IPS-15b (cell line): ENCODE results near the gene CMTR1.

Experiments used
- H3K27me3 ChIP-seq: one replicate; pipeline ENCODE4 v1.6.1; 2013; ENCODE audit warnings: low read length; ENCODE audit not compliant: control insufficient read depth, insufficient read depth
- H3K36me3 ChIP-seq: one replicate; pipeline ENCODE4 v1.6.1; 2013; ENCODE audit warnings: low read length; ENCODE audit not compliant: control insufficient read depth, insufficient read depth
- H3K4me1 ChIP-seq: one replicate; pipeline ENCODE4 v1.6.1; 2013; ENCODE audit warnings: mild to moderate bottlenecking, low read length; ENCODE audit not compliant: control insufficient read depth, insufficient read depth
- H3K4me3 ChIP-seq: one replicate; pipeline ENCODE4 v1.5.1; 2013; ENCODE audit warnings: low read depth, low read length
- H3K9ac ChIP-seq: one replicate; pipeline ENCODE4 v1.6.1; 2013; ENCODE audit warnings: low read depth, mild to moderate bottlenecking, low read length
- H3K9me3 ChIP-seq: one replicate; pipeline ENCODE4 v1.6.1; 2013; ENCODE audit warnings: mild to moderate bottlenecking, low read length; ENCODE audit not compliant: control insufficient read depth, insufficient read depth

CMTR1 gene

GRCh38 chr6:37521674-37522073 is 88.7 kb downstream of the CMTR1 start:
- Histone ChIP-seq H3K36me3 (no peaks in the 10 kb centered on the region), H3K4me1 (peaks cover 5% of the 10 kb centered on the region), H3K9ac (no peak overlapping the region), H3K9me3 (no peaks in the 10 kb centered on the region), H3K4me3 (no peak overlapping the region), H3K27me3 (no peaks in the 10 kb centered on the region)

- H3K36me3 ChIP-seq: no peaks in the 10 kb centered on the region
- H3K9me3 ChIP-seq: no peaks in the 10 kb centered on the region
- no peaks in the 10 kb centered on the region for H3K4me1 ChIP-seq
- H3K4me3 ChIP-seq: no peak overlapping the region
- H3K27me3 ChIP-seq: no peaks in the 10 kb centered on the region
- H3K9ac ChIP-seq: no peak overlapping the region
Measured at GRCh38 chr6:37522836-37523235, 89.8 kb downstream of the CMTR1 start.

- no peak overlapping the region for H3K9ac ChIP-seq
Measured at GRCh38 chr6:37523412-37523811, 90.4 kb downstream of the CMTR1 start.

DNA sequence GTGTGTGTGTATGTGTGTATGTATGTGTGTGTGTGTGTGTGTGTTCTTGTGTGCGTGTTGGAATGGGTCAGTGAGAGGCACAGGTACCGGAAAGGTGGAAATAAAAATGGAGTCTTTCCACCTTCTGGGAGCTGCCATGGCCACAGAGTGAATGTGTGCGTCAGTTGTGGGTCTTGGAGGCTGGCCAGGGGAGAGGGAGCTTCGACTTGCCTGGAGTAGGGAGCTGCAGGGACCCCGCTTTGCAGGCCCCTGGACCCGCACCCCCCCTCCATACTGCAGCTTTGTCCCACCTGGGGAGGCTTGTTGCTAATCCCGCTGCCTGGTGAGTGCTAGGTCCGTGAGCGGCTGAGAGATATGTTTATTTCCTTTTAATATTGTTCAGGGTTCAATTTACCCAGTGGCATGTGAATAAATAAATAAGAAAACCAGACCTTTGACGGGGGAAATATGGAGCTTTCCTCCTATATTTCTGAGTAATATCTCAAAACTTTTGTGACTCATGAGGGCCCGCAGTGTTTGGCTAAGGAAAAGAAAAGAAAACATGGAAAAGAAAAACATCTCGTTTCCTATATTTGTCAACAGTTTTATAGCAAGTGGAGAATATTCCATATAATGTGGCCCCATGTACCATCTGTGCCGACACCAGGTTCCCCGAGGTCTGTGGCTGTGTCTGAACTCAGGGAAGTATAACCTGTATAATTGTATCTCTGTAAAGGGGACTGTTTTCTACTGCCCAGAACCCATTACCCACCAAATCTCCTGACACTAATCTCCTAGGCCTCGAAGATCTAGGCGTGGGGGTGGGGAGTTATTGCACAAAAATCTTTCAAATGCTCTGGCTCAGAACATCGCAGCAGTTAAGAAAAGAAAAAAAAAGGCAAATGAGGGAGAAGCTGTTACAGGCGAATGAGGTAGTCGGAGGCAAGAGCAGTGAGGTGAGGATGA is 91.3 kb downstream of the CMTR1 start:
- H3K4me1 ChIP-seq: no peaks in the 10 kb centered on the region
- H3K36me3 ChIP-seq: no peaks in the 10 kb centered on the region
- no peaks in the 10 kb centered on the region for H3K9me3 ChIP-seq
- no peak overlapping the region for H3K9ac ChIP-seq
- H3K4me3 ChIP-seq: no peak overlapping the region
- H3K27me3 ChIP-seq: no peaks in the 10 kb centered on the region

More at GRCh38 chr6:37523412-37523811, 90.4 kb downstream of the CMTR1 start:
- no peak overlapping the region for H3K4me3 ChIP-seq
- no peaks in the 10 kb centered on the region for H3K9me3 ChIP-seq
- no peaks in the 10 kb centered on the region for H3K27me3 ChIP-seq
- H3K4me1 ChIP-seq: no peaks in the 10 kb centered on the region
- no peaks in the 10 kb centered on the region for H3K36me3 ChIP-seq

DNA sequence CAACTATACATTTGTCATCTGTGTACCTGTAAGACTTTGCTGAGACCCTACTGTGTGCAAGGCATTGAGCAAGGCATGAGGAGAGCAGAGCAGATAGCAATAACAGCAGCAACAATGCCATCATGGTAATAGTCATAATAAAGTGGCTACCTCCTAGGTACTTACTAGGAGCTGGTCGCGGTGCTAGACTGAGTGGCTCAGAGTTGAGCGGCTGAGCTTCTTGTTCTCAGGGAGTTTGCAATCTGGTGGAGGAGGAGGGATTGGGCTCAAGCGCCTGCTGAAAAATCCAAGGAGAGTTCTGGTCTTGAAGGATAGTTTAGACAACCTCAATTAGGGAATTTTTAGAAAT is 91.9 kb downstream of the CMTR1 start:
- H3K27me3 ChIP-seq: peaks cover 3% of the 10 kb centered on the region
- no peaks in the 10 kb centered on the region for H3K36me3 ChIP-seq
- no peak overlapping the region for H3K9ac ChIP-seq
- H3K4me3 ChIP-seq: no peak overlapping the region
- no peaks in the 10 kb centered on the region for H3K9me3 ChIP-seq
- no peaks in the 10 kb centered on the region for H3K4me1 ChIP-seq

DNA sequence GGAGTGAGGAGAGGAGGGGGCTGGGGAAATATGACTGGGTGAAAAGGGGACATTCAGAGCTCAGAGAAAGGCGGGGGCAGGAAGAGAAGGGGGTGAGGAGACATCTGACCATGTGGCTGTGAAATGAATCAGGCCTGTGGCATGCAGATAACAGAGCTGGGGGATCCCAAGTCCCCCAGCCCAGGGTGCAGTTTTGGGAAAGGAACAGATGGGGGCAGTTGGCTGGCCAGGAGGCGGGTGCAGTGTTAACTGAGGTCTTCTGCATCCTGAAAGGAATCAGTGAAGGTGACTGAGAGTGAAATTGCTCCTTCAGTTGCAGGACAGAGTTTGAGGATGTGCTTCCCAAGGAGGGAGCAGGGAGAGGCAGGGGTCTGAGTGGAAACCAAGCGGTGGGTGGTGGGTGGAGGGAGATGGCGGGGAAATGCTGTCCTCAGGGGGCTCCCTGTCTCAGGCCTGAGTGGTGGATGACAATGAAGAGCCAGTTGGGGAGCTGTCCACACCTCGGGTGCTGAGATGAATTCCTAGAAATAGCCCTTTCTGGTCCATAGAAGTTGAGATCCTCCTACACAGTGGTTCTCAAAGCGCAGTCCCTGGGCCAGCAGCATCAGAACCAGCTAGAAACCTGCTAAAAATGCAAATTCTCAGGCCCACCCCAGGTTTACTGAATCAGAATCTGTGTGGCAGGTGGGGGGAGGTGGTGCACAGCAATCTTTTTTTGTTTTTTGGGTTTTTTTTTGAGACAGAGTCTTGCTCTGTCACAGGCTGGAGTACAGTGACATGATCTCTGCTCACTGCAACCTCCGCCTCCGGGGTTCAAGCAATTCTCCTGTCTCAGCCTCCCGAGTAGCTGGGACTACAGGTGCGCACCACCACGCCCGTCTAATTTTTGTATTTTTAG is 92.7 kb downstream of the CMTR1 start:
- Histone ChIP-seq H3K9ac (no peak overlapping the region), H3K9me3 (no peaks in the 10 kb centered on the region), H3K27me3 (peaks cover 3% of the 10 kb centered on the region), H3K4me3 (no peak overlapping the region), H3K36me3 (no peaks in the 10 kb centered on the region), H3K4me1 (no peaks in the 10 kb centered on the region)

GRCh38 chr6:37528541-37528940 is 95.5 kb downstream of the CMTR1 start:
- no peaks in the 10 kb centered on the region for H3K9me3 ChIP-seq
- H3K36me3 ChIP-seq: no peaks in the 10 kb centered on the region
- H3K9ac ChIP-seq: no peak overlapping the region
- no peak overlapping the region for H3K4me3 ChIP-seq
- H3K27me3 ChIP-seq: peaks cover 25% of the 10 kb centered on the region
- no peaks in the 10 kb centered on the region for H3K4me1 ChIP-seq

DNA sequence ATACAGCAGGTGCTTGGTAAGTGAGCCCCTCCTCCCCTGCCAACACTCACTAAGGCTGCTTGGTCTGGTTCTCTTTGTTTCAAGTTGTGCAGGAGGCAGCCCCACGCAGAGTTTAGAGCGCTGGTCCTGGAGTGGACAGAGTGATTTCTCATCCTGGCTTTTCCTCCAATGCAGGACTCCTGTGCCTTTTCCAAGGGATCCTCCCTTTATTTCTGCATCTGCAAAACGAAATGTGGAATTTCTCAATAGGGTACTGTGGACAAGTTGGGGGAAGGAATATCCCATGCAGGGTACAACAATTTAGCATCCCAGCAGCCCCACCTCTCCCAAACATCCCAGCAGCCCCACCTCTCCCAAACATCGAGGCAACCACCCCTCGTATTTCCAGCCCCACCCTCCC is 97.3 kb downstream of the CMTR1 start:
- no peaks in the 10 kb centered on the region for H3K36me3 ChIP-seq
- peaks cover 3% of the 10 kb centered on the region for H3K4me1 ChIP-seq
- H3K9me3 ChIP-seq: no peaks in the 10 kb centered on the region
- peaks cover 41% of the 10 kb centered on the region for H3K27me3 ChIP-seq
- H3K4me3 ChIP-seq: no peak overlapping the region
- H3K9ac ChIP-seq: no peak overlapping the region

DNA sequence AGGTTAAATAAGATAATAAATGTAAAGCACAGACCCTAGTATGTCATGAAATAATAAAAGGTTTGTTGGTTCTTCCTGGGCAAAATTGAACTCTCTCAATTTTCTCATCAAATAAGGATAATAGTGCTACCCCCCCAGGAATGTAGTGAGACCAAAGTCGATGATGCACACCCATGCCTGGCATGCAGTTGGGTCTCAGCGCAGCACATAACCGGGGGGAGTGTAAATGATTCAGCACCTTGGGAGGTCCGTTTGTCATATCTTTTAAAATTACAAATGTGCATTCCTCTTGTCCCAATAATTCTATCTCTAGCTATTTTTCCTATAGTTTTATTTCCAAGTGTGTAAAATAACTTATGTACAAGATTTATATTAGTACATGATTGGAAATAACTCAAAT is 98.0 kb downstream of the CMTR1 start:
- Histone ChIP-seq H3K27me3 (peaks cover 48% of the 10 kb centered on the region), H3K9ac (no peak overlapping the region), H3K4me1 (peaks cover 4% of the 10 kb centered on the region)

More for the DNA sequence above, 98.0 kb downstream of the CMTR1 start:
- Histone ChIP-seq H3K36me3 (no peaks in the 10 kb centered on the region), H3K9me3 (no peaks in the 10 kb centered on the region), H3K4me3 (no peak overlapping the region)
